CD1c-positive myeloid dendritic cell (primary cell): ENCODE measurements around the gene PODN.

Experiments
- DNase-seq: peaks from one replicate; pipeline ENCODE4 v3.0.0-alpha.2; 2016; ENCODE audit errors: extremely low spot score

The PODN gene

DNA sequence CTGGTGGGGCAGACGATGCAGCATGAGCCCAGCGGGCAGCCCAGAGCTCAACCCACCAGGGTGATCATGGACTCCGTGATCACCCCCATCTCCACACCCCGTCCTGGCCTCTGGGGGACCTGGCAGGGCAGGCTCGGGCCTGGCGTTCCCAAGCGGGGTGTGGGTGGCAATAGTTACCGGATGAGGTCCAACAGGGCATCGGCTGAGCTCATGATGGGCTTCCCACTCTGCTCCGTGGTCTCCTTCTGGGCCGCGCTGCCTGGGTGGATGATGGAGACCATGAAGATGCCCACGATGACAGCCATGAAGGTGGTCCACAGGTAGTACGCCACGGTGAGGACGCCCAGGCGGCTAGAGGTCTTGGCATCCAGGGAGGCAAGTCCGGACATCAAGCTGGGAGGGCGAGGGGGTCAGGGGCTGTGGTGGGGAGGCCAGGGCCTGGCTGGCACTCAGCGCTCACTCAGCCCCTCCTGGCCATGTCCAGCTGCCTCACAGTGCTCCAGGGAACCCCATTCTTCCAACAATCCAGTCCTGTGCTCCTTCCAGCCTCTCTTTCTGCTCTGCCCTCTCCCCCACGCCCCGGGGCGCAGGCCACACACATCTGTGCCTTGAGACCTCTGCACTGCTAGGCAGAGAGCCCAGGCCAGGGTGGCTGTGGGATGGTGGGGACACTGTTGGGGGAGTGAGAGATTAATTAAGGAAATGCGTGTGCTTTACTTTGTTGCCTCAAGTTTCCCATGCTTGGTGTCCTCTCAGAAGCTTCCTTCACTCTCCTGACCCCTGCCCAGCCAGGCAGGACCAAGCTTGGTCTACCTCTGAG is 52.8 kb downstream of the PODN start:
- DNase-seq: no peak

DNA sequence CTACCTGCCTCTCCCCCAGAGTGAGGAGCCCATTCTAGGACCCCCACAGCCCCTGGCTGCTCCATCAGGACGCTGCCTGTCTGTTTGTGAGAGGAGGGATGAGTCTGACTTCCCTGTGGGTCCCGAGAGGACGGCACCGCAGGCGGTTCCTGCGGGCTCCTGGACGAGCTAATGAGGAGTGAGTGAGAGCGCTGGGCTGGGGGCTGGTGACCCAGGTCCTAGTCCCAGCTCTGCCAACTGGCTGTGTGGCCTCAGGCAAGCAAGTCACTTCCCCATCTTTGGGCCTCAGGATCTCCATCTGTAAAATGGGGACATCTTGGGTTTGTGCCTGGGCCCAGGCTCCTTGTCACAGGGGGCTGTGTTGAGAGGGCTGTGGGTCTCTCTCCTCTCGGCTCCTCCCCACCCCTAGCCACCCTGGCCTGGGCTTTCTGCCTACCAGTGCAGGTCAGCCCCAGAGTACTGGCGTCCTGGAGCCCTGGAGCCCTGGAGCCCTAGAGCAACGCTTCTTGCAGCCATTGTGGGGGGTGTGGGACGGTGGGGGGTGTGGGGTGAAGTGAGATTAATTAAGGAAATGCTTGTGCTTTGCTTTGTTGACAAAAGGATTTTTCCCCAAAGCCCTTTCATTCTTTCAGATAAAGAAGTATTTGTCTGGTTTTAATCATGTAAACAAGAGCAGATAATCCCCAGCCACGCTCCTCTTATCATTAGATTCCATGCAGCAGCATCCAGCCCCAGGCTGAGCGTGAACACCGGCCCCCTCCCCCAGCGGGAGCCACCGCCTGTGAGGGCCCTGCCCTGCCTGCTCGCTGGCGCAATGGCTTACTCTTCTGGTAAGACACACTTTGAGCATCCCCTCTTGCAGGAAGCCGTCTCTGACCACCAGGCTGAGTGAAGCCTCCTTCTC is 53.6 kb downstream of the PODN start:
- no peak for DNase-seq

DNA sequence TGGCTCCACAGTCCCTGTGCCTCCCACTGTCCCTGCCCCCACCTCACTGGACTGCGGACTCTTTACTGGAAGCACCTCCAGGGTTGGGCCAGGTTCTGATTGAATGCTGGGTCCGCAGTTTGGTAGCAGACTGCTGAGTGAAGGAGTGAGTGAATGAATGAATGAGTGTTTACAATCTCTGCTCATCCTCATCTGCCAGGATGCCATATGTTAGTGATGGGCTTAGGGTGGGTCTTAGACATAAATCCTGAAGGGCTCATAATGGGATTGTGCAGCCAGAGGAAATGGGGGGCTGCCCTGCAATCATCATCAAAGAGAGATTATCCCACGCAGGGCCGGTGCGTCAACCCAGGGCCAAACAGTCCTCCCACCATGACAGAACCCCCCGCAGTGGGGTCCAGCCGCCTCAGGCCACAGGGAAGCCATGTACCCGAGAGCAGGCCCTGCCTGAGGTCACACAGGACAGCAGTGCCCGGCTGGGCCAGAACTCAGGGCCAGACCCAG is 54.3 kb downstream of the PODN start:
- DNase-seq: no peak

DNA sequence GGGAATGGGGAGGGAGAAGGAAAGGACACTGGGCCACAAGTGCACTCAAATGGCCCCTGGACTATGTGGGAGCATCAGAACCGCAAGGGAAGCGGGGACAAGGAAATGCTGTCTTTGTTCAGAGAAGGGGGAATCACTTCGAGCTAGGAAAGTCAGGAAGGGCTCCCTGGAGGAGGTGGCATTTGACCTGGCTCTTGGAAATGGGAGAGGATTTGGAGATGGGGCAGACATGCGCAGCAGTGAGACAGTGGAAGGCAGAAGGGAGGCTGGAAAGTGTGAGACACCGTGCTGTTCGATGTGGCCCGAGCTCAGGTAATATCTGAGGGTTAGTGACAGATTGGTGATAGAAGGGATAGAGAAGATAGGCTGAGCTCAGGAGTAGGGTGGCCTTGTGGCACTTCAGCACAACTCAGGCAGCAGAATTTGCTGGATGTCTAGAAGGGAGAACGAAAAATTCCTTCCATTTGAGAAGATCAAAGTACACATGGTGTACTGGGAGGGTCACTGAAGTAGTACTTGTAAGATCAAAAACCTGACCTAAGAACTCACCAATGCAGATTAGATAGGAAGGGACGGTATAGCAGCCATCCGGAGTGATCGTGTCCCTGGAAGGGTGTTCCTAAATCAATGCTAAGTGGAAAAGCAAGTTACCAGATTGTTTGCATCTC is 55.1 kb downstream of the PODN start:
- DNase-seq: no peak

DNA sequence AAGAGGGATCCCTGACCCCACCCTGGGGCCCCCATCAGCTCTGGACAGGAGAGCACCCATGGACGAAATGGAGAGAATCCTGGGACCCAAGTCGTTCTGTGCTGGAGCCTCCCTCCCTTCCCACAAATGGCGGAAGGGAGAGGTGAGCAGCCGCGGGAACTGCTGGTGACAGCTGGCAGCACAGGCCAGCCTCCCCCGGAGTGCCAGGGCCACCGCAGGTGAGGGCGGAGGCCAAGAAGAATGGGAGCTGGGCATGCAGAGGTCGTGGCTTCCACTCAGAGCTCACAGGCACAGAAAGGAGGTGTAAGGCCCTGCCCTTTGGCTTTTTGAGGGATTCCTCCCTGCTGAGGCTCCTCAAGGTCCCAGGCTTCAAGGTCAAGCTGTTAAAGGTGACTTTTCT is 55.8 kb downstream of the PODN start:
- no peak for DNase-seq

DNA sequence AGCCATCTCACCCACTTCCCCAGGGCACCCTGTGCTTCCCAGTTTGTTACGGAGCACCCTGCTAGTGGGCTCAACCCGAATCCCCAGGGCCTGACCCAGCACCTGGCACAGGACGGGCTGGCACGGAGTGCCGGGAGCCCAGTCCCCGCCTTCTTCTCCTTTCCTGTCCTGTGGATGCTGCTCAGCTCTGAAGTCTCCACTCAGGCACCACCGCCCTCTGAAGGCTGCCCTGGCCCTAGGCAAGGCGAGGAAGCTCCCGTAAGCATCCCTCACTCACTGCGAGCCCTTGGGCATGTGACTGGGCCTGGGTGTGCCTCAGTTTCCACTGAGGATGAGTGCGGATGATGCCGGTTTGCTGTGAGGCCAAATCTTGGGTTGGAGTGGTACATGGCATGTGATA is 58.6 kb downstream of the PODN start:
- no peak for DNase-seq

DNA sequence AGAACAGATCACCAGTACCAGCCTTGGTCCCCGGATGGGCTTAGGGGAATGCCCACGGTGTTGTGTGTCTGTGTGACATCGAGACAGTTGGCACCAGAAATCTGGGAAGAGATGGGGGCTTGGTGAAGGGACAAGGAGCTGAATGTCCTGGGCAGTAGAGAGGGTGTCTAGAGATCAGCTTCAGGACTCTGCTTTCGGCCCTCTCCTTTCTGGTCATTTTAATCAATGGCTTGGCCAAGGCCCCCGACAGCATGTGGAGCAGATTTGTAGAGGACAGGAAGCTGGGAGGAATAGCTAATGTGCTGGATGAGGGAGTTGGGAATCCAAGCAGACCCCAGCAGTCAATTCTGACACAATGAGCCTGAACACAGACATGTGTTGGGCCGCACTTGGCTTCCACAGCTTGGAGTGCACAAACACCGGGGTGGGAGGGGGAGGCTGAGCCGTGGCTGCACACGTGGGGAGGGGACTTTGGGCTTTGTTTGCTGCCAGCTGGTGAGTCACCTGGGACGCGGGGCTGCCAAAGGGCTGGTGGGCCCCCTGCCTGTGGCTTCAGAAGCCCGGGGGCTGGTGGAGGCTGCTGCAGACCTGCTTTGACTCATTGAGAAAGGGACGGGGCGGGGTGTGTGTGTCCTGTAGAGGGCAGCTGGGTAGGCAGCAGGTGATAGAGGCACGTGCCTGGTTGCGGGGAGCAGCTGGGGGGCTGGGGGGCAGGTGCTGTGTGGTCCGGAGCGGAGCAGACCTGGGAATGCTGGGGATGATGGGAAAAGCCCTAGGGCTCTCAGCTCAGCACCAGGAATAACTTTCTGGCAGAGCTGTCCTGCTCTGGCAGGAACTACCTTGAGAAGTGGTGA is 59.5 kb downstream of the PODN start:
- DNase-seq: no peak

DNA sequence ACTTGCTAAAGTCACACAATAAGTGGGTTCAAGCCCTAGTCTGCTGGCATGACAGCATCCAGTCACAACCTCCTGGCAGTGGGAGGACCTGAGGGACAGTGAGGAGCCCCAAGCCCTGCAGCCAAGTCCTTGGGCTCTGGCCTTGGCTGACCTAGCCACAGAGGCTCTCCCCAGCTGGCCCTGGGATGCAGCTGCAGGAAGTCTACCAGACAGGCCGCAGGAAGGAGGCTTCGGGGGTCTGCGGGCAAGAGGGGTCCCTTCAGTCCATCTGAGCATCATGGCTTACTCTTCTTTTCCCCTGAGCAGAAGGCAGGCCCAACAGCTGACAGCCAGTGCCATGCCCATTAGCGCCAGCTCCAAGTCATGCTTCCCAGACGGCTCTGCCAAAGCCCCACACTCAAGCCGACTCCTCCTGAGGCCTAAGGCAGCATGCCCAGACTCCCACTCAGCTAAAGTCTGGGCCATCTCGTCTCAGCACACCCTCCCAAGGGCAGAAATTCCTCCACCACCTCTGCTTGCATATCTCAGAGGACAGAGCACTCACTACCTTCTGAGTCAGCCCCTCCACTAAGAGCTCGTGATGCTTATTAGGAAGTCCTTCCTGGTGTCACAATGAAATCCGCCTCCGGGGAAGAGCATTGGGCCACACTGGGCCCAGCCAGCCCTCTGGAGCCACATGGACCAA is 60.3 kb downstream of the PODN start:
- no peak for DNase-seq

DNA sequence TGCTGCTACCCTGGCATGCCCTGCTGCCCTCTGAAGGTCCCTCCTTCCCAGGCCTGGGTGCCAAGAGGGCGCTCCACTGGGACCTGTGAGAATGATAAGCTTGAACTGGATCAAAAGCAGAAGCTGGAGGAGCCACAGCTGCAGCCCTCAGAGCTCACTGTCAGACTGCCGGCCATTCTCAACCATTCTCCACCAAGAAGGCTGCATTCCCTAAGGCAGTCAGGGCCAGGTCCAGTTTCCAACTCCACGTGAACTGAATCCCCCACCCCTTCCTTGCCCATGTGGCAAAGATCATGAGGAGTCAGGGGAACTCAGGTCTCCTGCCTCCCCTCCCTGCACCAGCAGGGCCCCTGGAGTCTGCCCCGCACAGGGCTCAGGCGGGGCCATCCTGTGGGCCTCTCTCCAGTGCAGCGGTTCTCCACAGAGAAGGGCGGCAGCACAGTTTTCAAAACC is 61.0 kb downstream of the PODN start:
- no peak for DNase-seq

DNA sequence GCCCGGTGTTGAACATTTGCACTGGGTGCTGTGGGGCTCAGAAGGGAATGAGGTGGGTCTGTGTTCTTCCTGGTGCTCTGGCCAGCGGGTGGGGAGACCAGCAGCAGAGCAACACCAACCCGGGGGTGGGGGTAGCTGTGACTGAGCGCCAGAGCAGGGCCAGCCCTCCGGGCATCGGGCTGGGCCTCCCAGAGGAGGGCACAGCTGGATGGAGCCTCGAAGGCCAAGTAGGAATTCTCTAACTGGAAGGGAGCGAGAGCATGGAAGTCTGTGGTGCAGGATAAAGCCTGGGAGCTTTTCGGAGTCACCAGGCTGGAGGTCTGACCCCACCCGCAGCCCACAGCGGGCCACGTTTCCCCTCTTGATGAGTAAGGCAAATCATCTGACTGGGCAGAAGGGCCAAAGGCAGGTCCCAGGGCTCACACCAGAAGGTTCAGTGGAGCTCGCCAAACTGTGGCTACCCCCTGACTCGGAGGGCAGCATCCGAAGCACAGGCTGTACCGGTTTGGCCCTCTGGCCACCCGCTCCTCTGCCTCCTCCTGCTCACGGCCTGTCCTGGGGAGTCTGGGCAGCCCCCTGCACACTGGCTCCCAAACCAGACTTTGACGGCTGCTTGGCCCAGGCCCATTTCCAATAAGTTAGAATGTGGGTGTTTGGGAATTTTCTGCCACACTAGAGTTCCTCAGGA is 61.6 kb downstream of the PODN start:
- DNase-seq: no peak

DNA sequence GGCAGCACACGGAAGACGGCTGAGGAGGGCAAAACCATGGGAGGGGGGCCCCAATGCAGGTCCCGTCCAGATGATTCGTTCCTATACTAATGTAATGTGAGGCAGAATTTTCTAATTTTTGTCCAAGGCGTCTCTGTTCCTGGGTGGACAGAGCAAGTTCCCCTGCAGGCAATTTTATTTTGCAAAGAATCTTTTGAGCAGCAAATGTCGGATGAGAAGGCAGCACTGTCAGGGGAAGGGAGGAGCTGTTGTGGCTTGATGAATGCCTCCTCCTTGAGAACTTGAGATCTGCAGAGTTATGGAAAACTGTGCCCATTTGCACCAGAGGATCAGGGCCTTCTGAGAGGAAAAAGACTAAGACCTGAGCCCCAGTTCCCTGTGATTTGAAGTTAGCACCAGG is 63.1 kb downstream of the PODN start:
- DNase-seq: no peak

DNA sequence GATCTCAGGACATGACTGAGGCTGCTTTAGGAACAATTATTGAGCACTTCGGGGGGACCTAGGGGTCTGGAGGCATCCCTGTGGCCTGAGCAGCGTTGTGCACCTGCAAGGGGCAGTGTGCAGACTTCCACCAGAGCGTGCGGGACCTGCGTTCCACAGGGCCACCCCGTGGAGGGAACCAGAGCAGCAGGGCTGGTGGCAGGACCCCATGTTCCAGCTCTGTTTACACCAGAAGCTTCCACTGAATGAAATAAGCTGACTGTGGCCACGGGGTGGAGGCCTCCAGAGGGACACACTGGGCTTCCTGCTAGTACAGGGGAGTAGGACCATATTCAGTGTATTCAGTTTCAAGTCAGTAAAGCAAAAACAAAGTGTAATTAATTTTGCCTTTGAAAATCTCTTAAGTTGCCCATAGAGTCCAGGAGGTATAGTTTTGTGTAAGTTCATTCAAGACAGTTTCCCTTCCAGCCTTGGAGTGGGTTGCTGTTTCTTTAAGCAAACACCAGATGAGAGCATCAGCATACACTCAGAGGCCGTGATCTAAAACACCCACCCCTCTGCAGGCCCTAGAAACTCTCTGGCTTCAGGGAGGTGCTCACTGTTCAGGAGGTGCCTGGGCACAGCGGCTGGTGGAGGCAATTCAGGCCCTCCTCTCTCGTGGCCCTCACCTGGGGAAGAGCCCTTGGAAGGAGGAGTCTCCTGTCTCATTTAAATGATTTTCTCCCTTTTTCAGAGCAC is 63.8 kb downstream of the PODN start:
- DNase-seq: no peak

DNA sequence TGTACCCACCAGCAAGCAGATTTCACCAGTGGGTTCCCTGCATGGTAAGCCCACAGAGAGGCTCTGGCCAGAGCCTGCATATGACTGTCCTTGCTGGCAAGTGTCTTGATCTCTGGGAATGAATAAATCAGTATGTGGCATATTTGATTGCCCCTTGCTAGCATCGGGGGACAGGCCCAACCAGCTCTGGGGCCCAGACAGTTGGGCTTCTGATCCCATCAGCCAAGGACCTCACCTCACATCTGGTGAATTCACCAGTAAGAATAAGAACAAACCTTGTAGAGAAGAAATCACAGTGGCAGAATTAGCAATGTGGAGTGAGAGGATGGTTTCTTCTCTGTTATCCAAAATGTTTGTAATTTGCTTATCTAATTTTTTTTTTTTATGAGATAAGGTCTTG is 64.5 kb downstream of the PODN start:
- DNase-seq: no peak

DNA sequence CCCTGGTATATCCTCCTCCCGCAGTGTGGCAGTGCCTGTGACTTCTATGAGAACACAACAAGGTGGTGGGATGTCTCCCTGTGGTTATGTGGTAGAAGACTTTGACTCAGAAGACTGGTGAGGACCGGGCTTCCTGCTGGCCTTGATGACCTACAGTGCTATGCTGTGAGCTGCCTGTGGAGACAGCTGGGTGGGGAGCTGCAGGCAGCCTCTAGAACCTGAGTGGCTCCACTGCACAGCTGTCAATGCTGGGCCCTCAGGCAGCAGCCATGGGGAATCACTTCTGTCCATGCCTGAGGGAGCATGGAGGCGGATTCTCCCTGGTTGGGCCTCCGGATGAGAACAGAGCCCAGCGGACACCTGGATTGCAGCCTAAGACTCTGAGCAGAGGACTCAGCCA is 65.5 kb downstream of the PODN start:
- no peak for DNase-seq

DNA sequence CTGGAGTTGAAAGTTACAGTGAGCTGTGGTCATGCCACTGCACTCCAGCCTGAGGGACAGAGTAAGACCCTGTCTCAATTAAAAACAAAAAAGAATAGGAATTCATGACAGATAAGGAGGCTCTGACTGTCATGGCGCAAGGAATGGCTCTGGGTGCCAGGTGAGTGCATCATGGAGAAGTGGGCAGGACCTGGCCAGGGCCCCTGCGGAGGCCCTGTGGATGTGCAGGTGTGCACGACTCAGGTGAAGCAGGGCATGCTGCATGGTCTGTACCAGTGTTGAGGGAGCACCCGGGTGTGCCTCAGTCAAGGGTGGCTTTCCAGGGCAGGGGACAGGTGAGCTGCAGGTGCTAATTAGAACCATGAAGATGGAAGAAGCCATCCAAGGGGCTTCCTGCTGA is 66.4 kb downstream of the PODN start:
- DNase-seq: no peak

DNA sequence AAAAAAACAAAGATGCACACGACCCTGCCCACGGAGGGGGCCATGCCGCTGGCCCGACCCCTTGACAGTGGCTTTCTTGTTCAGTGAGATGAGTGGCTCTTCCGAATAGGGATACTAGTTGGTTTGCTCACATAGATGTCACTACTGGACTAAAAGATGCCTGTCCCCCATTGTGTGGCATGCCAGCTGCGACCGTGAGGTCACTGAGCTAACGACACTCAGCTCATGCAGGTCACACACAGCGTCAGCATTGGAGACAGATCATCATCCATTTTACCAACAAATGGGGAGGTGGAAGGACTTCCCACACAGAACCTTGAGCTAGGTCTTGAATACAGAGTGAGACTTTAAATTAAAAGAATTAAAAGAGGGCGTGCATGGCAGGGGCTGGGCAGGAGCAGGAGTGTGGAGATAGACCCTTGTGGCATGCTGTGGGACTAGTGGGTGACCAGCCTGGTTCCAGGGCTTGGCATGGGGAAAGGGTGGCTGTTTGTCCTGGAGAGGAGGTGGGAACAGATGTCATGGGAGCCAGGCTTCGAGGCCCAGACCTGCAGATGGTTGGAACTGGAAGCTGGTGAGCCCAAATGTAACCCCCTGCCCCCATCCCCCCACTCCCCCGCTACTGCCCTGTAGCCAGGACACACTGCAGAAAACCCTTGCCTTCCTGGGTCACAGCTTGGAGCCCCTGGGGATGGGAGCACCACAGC is 68.0 kb downstream of the PODN start:
- no peak for DNase-seq

DNA sequence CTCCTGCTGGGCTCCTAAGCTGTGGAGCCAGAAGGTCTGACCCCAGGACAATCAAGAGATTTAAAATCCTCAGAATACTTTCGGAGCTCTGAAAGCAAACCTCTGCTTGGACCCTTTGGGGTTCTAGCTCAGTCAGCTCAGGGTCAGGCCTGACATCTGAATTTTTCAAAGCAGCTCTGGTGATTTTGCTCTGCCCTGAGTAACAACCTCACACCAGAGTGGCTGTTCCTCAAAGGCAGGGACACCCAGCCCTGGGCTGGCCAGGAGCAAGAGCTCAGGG is 68.5 kb downstream of the PODN start:
- no peak for DNase-seq

DNA sequence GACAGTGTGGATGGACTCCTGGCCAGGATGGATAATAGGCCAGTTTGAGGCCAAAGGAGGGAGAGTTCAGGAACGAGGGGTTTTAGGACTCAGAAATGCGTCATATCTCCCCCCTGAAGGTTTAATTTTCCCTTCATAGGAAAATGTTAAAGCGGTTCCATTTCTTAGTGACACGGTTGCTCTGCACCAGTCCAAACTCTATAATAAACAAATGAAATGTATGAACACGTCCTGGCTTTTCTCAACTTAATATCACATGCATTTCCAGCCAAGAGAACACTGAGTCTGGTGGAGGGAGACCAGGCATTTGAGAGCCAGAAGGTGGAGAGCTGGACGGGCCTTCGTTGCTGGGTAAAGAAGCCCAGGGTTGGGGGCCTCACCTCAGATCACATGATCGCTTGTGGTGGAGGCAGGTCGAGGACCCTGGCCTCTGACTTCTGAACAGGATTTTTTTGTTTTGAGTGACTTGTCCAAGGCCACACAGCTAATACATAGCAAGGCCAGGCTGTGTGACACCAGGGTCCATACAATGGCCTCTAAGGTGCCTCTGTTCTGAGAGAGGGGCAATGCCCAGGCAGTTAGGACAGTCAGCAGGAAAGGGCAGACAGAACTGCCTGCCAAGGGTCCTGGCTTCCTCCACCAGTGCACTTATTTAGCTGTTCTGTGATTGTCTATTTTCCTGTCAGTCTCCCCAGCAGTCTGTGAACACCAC is 69.0 kb downstream of the PODN start:
- DNase-seq: no peak
